A549 (cell line): ENCODE results near the gene SLC26A8. TPM values are rescaled to one million over a fixed set of nuclear protein-coding genes. Genes with fewer than 3 reads are reported as not detected.

ENCODE experiments used
- ATAC-seq, 2 experiments: fragments of 200-7000 bp in 1 of 2; fragments of >200 bp in 1 of 2; cut with Nextera tagmentation in 1 of 2; cut with Tn5 transposase in 1 of 2; 3 replicates each; pipeline versions ENCODE4 v1.8.0 to v1.9.1; 2018 to 2020; ENCODE audit warnings: mild to moderate bottlenecking in 1 of 2, moderate library complexity in 1 of 2
- CTCF ChIA-PET: fragments of 300-600 bp; sonication (Branson Sonifier 250); formaldehyde crosslinking; extraction: SDS; loops from one replicate; lab custom pipeline; 2021; ENCODE audit warnings: antibody characterized with exemption, inconsistent platforms; lab: Yijun Ruan, JAX
- POLR2A ChIA-PET: fragments of 350-600 bp; formaldehyde crosslinking; extraction: SDS; loops from one replicate; lab custom pipeline; 2021; ENCODE audit warnings: antibody characterized with exemption, inconsistent platforms; lab: Yijun Ruan, JAX
- DNase-seq, 2 experiments: peaks; one replicate each; pipeline versions ENCODE4 v3.0.0 to v3.0.0-alpha.2; 2011 to 2016; ENCODE audit warnings: low read depth in 1 of 2, low spot score in 1 of 2
- FAIRE-seq: peaks from 2 replicates; lab custom pipeline; 2011; peaks lifted over from hg19 to GRCh38; lab: Jason Lieb, UNC
- H3K27ac ChIP-seq, 2 experiments: fragments of >200 bp; sonication (Bioruptor Twin); formaldehyde crosslinking; 3 replicates each; pipeline ENCODE4 v1.5.1; 2016 to 2017
- H3K4me1 ChIP-seq: fragments of >200 bp; sonication (Bioruptor Twin); formaldehyde crosslinking; 3 replicates; pipeline ENCODE4 v1.6.1; 2016
- H3K4me2 ChIP-seq: fragments of >200 bp; sonication (Bioruptor Twin); formaldehyde crosslinking; 3 replicates; pipeline ENCODE4 v1.6.1; 2016
- H3K4me3 ChIP-seq: fragments of >200 bp; sonication (Bioruptor Twin); formaldehyde crosslinking; 3 replicates; pipeline ENCODE4 v1.5.1; 2016
- H3K9me3 ChIP-seq: fragments of >200 bp; sonication (Bioruptor Twin); formaldehyde crosslinking; 3 replicates; pipeline ENCODE4 v1.6.1; 2016
- BCL3 ChIP-seq: fragments of >200 bp; sonication (Bioruptor Twin); formaldehyde crosslinking; IDR thresholded peaks from 3 replicates; pipeline ENCODE4 v1.6.1; 2016
- CEBPB ChIP-seq, 2 experiments: fragments of >200 bp in 1 of 2; sonication (Bioruptor Twin) in 1 of 2; formaldehyde crosslinking in 1 of 2; IDR thresholded peaks; 2 replicates each; pipeline ENCODE4 v1.6.1; 2012 to 2016
- CTCF ChIP-seq: fragments of >200 bp; sonication (Bioruptor Twin); formaldehyde crosslinking; IDR thresholded peaks from 3 replicates; pipeline ENCODE4 v1.5.1; 2016
- EHF ChIP-seq: fragments of 250-450 bp; sonication (Bioruptor Pico); IDR thresholded peaks from 2 replicates; pipeline ENCODE4 v1.5.0; 2020; ENCODE audit warnings: mild to moderate bottlenecking
- EHMT2 ChIP-seq: fragments of 200-600 bp; sonication (generic); IDR thresholded peaks from 2 replicates; pipeline ENCODE4 v1.6.1; 2016; ENCODE audit warnings: antibody characterized with exemption, low read depth, mild to moderate bottlenecking, moderate library complexity
- EP300 ChIP-seq, 2 experiments: fragments of >200 bp; sonication (Bioruptor Twin); formaldehyde crosslinking; IDR thresholded peaks; 2 replicates in 1 of 2; 3 replicates in 1 of 2; pipeline ENCODE4 v1.6.1; 2016 to 2017
- ESRRA ChIP-seq: fragments of 150-350 bp; IDR thresholded peaks from 2 replicates; pipeline ENCODE4 v1.6.1; 2014; ENCODE audit warnings: mild to moderate bottlenecking, low read length, borderline replicate concordance
- FOSB ChIP-seq: fragments of 250-450 bp; sonication (Bioruptor Pico); IDR thresholded peaks from 2 replicates; pipeline ENCODE4 v1.5.0; 2020; ENCODE audit warnings: mild to moderate bottlenecking, moderate library complexity
- HDAC2 ChIP-seq: fragments of 200-600 bp; sonication (generic); IDR thresholded peaks from 2 replicates; pipeline ENCODE4 v1.6.1; 2016
- HES2 ChIP-seq: fragments of >200 bp; sonication (Bioruptor Twin); formaldehyde crosslinking; IDR thresholded peaks from 2 replicates; pipeline ENCODE4 v1.6.1; 2016
- HOXB13 ChIP-seq: fragments of 250-450 bp; sonication (Bioruptor Pico); IDR thresholded peaks from 2 replicates; pipeline ENCODE4 v1.5.0; 2020; ENCODE audit warnings: low read depth, mild to moderate bottlenecking, moderate library complexity
- KDM1A ChIP-seq: fragments of 200-600 bp; sonication (generic); IDR thresholded peaks from 2 replicates; pipeline ENCODE4 v1.6.1; 2016; ENCODE audit warnings: low read depth, mild to moderate bottlenecking
- MAFK ChIP-seq: fragments of 450-650 bp; IDR thresholded peaks from 2 replicates; pipeline ENCODE4 v1.6.1; 2014; ENCODE audit not compliant: partially characterized antibody
- MAZ ChIP-seq: fragments of 150-350 bp; IDR thresholded peaks from 2 replicates; pipeline ENCODE4 v1.6.1; 2014; ENCODE audit warnings: antibody characterized with exemption, low read depth, low read length, borderline replicate concordance
- NFE2L2 ChIP-seq: fragments of 150-350 bp; conservative IDR thresholded peaks from 2 replicates; pipeline ENCODE4 v1.6.1; 2014; ENCODE audit warnings: low read length
- NR3C1 ChIP-seq: fragments of >200 bp; sonication (Bioruptor Twin); formaldehyde crosslinking; IDR thresholded peaks from 3 replicates; pipeline ENCODE4 v1.6.1; 2017
- PHF8 ChIP-seq: fragments of 200-600 bp; sonication (generic); IDR thresholded peaks from 2 replicates; pipeline ENCODE4 v1.6.1; 2016; ENCODE audit warnings: low read depth, mild to moderate bottlenecking, antibody characterized with exemption, moderate library complexity, borderline replicate concordance
- RARB ChIP-seq: fragments of 250-450 bp; sonication (Bioruptor Pico); IDR thresholded peaks from 2 replicates; pipeline ENCODE4 v1.8.0; 2021; ENCODE audit warnings: mild to moderate bottlenecking, moderate library complexity
- REST ChIP-seq: fragments of 200-600 bp; sonication (generic); IDR thresholded peaks from 2 replicates; pipeline ENCODE4 v1.6.1; 2016; ENCODE audit warnings: antibody characterized with exemption, mild to moderate bottlenecking, moderate library complexity
- RNF2 ChIP-seq: fragments of 200-600 bp; sonication (generic); IDR thresholded peaks from 2 replicates; pipeline ENCODE4 v1.6.1; 2016; ENCODE audit warnings: low read depth, mild to moderate bottlenecking, antibody characterized with exemption, moderate library complexity, borderline replicate concordance
- ZC3H11A ChIP-seq: fragments of 450-650 bp; IDR thresholded peaks from 2 replicates; pipeline ENCODE4 v1.6.1; 2014; ENCODE audit warnings: antibody characterized with exemption, mild to moderate bottlenecking
- ZSCAN20 ChIP-seq: fragments of 250-450 bp; sonication (Bioruptor Pico); IDR thresholded peaks from 2 replicates; pipeline ENCODE4 v1.8.0; 2022; ENCODE audit warnings: mild to moderate bottlenecking, moderate library complexity
- WGBS: methylation state at CpG from one replicate; pipeline ENCODE4 v1.1.6; 2017; ENCODE audit errors: missing lambda C conversion rate; 5-methylcytosine and 5-hydroxymethylcytosine counted together
- polyA plus RNA-seq, 4 experiments: library from polyadenylated mRNA; depleted of rRNA in 3 of 4; stranded (reverse); fragments of >200 nt; fragmentation: RNase III in 1 of 4; extraction: RNeasy Plus Mini Kit Qiagen cat#74134 plus additional on column Dnase treatment in 1 of 4; gene quantifications; 2 replicates in 3 of 4; 3 replicates in 1 of 4; pipeline ENCODE4 v1.2.3, GENCODE V29; 2011 to 2017
- TF ChIP-seq, protein P1 (sequence below): fragments of 250-450 bp; sonication (Bioruptor Pico); IDR thresholded peaks from 2 replicates; pipeline ENCODE4 v1.5.0; 2020; ENCODE audit warnings: low read depth, mild to moderate bottlenecking, moderate library complexity
- TF ChIP-seq, protein P2 (sequence below): IDR thresholded peaks from 2 replicates; pipeline ENCODE4 v1.6.1; 2012; ENCODE audit warnings: low read depth, borderline replicate concordance
- TF ChIP-seq, protein P3 (sequence below): IDR thresholded peaks from 2 replicates; pipeline ENCODE4 v1.6.1; 2012

The SLC26A8 gene
- polyA plus RNA-seq, 2 of the 4 experiments (the other 2 are of a cell fraction), result not detected

DNA sequence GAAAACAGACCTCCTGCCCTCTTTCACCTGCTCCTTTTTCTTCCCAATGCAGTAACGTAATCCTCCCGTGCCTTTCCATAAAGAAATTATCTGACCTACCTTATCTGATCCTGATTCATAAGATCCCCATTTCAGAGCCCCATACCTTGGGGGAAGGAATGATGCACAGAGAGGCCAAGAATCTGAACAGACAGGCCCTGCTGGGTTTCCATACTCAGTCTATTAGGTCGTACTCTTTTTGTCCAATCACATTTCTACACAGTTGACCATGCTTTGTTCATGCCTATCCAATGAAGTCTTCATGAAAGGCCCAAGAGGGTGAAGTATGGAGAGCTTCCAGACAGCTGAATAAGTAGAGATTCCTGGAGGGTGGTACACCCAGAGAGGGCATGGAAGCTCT, 128.9 kb downstream of the SLC26A8 start:
- WGBS, result 87% methylated on average over 3 of the region's 3 CpGs
- TF ChIP-seq BCL3, result no peak
- no peak for TF ChIP-seq FOSB (CRISPR knock-in tag)
- no peak for TF ChIP-seq ZC3H11A
- no peak for TF ChIP-seq NR3C1
- TF ChIP-seq HOXB13 (CRISPR knock-in tag), result no peak
- no peak for TF ChIP-seq EP300 (IDR thresholded peaks at IDR 0.05)
- no peak for TF ChIP-seq HDAC2
- TF ChIP-seq CEBPB (IDR thresholded peaks at IDR 0.05), result no peak
- no peak for TF ChIP-seq HES2
- TF ChIP-seq REST, result no peak
- TF ChIP-seq, protein P1, sequence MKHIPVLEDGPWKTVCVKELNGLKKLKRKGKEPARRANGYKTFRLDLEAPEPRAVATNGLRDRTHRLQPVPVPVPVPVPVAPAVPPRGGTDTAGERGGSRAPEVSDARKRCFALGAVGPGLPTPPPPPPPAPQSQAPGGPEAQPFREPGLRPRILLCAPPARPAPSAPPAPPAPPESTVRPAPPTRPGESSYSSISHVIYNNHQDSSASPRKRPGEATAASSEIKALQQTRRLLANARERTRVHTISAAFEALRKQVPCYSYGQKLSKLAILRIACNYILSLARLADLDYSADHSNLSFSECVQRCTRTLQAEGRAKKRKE, result no peak
- TF ChIP-seq RARB, result no peak
- TF ChIP-seq, protein P2, sequence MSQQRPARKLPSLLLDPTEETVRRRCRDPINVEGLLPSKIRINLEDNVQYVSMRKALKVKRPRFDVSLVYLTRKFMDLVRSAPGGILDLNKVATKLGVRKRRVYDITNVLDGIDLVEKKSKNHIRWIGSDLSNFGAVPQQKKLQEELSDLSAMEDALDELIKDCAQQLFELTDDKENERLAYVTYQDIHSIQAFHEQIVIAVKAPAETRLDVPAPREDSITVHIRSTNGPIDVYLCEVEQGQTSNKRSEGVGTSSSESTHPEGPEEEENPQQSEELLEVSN, result no peak
- no peak for TF ChIP-seq RNF2
- TF ChIP-seq MAZ, result no peak
- no peak for TF ChIP-seq MAFK
- TF ChIP-seq CTCF, result no peak
- DNase-seq (no peak), FAIRE-seq (no peak), ATAC-seq (no peak)
- H3K9me3 ChIP-seq, result no peaks in the 10 kb centered on the region
- H3K4me3 ChIP-seq, result no peak overlapping the region
- no peak overlapping the region for H3K27ac ChIP-seq
- H3K4me1 ChIP-seq, result no peaks in the 10 kb centered on the region
- ChIA-PET POLR2A (no interaction called here), CTCF (interaction anchor here (1.6 kb wide), 1 partner anchor 131 kb away, joined by 3 read pairs; the partner anchor contains the start of gene MAPK14)
- H3K4me2 ChIP-seq, result no peak overlapping the region

DNA sequence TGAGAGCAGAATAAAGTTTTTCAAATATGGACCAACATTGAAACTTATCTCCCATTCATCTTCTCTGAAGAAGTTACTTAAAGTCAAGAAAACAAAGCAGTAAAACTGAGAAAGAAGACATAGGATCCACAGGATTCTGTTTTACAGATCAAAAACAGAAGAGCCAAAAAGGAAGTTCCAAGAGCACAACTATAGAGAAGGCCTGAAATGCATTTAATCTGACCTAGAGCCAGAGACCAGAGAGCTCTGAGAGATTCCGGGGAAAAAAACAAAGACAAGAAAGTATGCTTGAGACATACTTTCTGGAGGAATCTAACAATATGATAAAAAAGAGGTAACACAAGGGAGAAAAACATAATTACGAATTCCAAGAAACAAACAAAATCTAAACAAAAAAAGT, 129.7 kb downstream of the SLC26A8 start:
- Histone ChIP-seq H3K4me3 (no peak overlapping the region), H3K4me2 (no peak overlapping the region), H3K4me1 (no peaks in the 10 kb centered on the region), H3K9me3 (no peaks in the 10 kb centered on the region), H3K27ac (no peak overlapping the region)
- ChIA-PET CTCF (interaction anchor here (1.6 kb wide), 1 partner anchor 132 kb away, joined by 3 read pairs; the partner anchor contains the start of gene MAPK14), POLR2A (no interaction called here)
- DNase-seq (no peak), FAIRE-seq (no peak), ATAC-seq (no peak)
- WGBS, result 83% methylated on average over 2 of the region's 2 CpGs
- no peak for TF ChIP-seq ZSCAN20 (CRISPR knock-in tag)
- TF ChIP-seq PHF8, result no peak
- TF ChIP-seq, protein P3, sequence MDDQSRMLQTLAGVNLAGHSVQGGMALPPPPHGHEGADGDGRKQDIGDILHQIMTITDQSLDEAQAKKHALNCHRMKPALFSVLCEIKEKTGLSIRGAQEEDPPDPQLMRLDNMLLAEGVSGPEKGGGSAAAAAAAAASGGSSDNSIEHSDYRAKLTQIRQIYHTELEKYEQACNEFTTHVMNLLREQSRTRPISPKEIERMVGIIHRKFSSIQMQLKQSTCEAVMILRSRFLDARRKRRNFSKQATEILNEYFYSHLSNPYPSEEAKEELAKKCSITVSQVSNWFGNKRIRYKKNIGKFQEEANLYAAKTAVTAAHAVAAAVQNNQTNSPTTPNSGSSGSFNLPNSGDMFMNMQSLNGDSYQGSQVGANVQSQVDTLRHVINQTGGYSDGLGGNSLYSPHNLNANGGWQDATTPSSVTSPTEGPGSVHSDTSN, result no peak
- no peak for TF ChIP-seq ZC3H11A
- TF ChIP-seq EHF, result no peak
- TF ChIP-seq RARB, result no peak
- no peak for TF ChIP-seq EHMT2
- no peak for TF ChIP-seq CTCF
- no peak for TF ChIP-seq CEBPB (IDR thresholded peaks at IDR 0.05)
- TF ChIP-seq FOSB (CRISPR knock-in tag), result no peak
- no peak for TF ChIP-seq ESRRA
- no peak for TF ChIP-seq EP300 (IDR thresholded peaks at IDR 0.05)
- no peak for TF ChIP-seq KDM1A
- TF ChIP-seq NFE2L2, result no peak
